HK-2 (cell line): ENCODE measurements around the gene ASXL1.

Source experiments
- DNase-seq: peaks from one replicate; pipeline ENCODE4 v3.0.0-alpha.2; 2018; ENCODE audit not compliant: unreplicated experiment

ASXL1 gene

DNA sequence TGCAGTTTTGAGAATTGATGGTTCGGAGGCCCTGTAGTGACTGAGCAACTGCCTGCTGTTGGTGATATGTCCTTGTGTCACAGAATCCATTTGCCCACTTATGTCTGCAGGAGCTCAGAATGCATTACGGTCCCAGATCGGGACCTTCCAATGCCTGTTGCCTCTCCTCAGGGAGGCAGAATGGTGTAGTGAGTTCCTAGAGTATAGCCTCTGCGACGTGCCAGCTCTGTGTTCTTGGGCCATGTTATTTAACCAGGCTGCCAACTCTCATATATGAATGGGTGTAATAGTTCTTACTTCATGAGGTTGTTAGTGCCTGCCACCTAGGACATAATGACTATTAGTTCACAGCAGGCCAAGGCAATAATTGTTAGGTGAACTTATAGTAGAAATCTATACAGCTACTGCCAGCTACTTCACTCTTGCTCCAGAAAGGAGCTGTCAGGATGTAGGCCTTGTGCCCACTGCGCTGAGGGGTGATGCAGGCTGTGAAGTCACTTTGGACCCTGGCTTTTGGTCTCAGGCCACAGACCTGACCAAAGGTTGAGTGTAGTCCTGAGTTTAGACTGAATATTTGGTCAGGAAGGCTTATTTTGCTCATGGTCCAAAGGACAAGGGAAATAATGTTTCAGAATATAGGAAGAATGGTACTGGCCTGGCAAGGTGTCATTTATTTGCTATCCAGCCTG is 82.1 kb downstream of the ASXL1 start:
- no peak for DNase-seq

DNA sequence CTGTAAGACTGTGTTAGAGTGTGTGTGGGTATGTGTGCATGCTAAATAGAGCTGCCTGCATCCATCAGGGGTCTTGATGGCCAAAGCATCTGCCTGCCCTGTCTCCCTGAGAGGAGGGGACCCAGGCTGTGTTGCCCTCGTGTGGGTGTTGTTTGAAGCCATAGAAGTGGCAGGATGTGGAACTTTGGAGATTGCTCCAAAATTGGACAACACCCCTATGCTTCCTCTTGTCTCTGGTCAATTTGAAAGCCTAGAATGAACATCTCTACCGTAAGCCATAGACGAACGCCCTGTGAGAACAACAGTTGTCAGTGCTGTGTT is 82.6 kb downstream of the ASXL1 start:
- no peak for DNase-seq

DNA sequence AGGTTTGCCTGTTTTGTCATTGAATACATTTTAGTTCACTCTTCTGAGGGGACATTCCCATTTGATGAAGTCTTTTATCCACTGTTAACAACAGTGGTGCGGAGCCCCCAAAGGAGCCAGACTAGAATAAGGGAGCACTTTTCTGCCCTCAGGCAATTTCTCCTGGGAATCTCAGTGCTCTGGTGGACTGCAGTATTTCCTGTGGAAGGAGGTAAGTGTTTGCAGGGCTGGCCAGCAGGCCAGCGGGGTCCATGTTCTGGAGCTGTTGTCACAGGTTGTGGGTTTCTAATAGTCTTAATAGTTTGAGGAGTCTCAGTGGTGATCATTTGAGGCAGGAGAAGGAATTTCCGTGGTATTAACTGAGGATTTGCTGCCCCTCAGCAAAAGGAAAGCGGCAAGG is 83.5 kb downstream of the ASXL1 start:
- DNase-seq = no peak

DNA sequence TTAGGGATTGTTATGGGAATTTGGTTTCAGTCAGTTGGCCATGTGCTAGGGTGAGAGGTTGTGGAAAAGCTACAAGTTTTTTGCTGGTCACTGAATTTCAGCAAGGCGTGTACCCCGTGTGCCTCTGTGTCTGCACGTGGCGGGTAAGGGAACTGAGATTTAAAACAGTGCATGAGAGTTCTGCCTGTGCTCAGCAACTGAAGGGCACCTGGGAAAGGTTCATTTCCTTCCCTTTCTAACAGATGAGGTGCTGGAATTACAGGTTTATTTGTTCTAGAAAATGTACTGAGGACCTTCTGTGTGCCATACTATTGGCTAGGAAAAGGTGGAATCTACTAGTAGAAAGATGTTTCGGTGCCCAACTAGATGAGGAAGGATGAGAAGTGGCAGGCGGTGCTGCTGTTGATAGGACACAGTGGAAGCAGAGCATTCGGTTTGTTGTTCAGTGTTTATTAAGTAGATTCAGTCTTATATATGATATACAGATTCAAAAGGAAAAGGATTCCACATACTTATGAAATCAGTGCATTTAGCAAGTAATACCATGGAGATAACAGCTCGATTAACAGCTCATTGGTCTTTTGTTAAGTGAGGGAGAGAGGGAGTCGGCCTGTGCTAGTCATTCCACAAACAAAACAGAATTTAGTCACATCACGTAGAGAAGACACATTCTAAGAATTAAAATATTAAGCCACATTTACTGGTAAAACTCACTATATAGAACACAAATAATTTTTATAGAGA is 84.7 kb downstream of the ASXL1 start:
- no peak for DNase-seq

DNA sequence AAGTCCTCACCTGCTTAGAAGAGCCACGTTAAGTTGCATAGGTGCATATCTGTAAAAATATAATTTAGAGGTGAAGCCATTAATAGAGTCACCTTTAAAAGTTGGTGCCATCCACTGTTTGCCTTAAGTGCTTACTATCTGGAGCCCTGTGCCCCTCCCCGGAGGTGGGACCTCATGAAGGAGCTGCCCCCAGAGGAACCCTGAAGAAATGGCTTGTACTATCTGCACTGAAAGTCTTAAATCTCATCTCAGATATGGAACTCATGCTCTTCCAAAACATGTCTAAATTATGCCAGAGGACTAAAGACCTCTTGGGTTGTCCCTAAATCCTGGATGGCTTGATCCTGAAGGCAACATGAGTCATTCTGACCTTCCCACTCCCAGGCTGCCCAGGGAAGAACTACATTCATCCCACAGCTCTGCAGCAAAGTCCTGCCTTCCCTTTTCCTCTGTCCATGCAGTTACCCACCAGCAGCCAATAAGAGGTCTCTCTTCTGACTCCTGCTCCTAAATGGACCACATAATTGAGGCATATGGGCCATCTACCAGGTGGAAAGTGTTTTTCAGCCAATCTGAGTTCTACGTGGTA is 85.3 kb downstream of the ASXL1 start:
- DNase-seq = no peak

DNA sequence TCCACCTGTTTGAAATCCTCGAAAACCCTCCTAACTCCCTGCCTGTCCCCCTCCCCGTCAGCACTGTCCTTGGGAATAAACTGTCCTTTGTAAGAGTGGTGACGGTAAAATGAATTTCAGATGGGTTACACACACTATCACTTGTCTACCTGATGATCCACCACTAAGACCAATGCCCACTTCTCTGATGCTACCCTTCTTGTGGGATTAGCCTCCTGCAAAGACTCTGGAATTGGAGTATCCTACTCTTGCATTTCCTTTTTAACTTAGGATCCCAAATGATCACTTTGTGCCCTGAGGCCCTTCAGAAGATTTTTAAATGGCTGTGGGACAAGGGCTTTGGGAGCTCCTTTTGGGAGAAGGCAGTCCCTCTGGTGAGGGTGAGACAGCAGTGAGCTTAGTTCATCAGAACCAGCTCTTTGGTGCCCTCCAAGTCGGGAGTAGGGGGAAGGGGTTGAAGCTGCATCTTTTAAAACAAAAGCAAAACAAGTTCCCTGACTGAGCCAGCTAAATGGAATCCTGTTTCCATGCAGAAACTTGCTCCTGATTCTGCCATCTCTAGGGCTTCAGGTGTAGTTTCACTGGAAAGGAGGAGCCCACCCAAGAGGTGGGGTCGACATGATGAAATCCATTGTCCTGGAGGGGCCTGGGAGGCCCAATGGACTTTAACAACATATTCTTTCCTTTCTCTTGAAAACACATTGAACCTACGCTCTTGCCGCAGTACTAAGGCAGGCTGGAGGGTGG is 86.5 kb downstream of the ASXL1 start:
- DNase-seq = no peak

DNA sequence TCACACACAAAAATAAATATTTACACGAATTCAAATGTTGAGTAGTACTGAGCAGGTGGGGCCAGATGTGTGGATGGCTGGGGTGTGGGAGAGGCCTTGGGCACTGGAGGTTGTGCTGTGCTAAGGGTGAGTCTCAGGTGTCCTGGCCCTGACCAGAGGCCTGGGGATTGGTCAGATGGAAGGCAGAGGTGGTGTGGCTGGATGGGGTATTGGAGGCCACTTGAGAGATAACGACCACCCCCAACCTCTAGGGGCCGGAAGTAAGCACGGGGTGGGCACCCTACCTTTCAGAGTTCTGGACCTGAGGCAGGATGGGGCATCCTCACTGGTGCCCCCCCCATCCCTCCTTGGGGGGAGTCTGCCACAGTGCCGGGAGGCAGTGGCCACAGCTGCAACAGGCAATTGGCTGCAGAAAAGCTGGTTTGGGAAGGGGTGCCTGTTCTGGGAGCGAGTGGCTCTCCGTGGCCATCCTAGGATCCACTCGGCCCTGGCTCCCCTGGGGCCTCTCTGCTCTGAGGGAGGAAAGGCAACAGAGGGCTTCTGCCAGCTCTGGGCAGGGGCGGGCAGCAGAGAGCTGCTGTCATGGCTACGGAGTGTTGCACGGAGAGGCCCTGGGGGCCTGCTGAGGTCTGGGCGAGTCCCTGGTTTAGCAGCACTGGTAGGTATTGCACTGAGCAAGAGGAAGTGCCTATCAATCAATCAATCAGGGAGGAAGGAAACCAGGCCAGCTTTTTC is 87.6 kb downstream of the ASXL1 start:
- DNase-seq = no peak

DNA sequence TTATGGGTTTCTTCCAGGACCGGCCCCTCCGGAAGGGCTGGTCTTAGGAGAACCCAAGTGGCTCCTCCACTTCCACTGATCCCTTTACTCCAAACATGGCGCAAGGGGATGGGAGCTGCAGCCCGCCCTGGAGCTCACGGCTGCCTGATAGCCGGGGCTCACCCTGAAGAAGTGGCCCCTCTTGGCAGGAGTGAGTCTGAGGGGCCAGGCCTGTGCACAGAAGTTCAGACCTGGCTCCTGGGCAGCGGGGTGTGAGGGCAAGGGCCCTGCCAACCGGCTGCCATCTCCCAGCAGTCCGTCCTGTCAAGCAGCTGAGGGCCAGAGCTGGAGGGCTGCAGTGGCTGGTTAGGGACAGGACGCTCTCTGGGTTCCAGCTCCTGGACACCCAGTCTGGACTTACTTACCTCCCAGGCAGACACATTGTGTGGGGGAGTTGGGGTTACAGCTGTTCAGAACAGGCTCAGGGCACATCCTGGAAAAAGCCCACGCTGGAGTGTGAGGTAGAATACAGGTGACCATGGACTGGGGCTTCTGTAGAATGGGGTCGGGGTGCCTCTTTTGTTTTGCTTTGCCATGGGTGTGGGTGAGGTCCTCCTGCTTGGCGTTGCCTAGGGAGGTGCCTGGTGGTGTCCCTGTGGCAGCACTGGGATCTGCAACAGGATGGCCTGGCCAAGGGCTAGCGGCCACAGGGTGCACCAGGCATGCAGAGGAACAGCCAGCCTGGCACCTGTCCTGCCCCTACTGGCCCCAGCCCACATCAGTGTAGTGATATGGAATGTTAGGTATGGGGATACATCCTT is 88.4 kb downstream of the ASXL1 start:
- no peak for DNase-seq

DNA sequence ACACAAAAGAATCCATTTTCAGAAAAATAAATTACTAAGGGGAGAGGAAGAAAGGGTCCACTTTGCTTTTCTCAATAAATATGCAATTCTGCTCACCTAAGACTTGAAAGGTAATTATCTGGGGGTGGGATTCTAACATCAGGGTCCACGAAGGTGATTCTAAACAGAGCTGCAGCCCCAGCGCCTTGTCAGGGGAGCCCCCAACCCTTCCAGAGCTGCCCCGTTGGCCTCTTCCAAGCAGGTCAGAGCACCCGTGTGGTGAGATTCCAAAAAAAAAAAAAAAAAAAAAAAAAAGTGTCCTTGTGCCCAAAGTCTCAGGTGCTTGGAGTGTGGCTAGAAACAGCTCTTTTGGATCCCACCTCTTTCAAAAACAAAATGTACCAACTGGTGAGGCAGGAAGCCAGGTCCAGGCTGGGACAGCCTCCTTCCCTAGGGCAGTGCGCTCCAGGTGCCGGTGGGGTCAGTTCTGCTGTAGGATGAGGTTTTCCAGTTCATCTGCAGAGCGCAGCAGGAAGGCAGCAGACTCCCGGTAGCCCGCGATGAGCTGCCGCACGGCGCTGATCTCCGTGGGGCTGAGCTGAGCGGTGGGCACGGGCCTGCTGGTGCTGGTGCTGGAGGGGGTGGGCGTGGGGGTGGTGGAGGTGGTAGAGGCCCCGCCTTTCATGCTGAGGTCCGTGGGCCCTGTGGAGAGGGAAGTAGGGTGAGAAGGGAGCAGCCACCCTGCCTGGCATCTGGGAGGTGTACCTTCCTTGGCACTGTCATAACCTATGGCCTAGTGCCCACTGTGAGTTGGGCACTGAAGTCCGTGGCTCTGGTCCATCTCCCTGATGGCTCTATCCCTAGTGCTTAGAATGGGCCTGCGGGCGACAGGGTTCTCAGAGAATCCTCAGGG is 89.3 kb downstream of the ASXL1 start:
- no peak for DNase-seq

DNA sequence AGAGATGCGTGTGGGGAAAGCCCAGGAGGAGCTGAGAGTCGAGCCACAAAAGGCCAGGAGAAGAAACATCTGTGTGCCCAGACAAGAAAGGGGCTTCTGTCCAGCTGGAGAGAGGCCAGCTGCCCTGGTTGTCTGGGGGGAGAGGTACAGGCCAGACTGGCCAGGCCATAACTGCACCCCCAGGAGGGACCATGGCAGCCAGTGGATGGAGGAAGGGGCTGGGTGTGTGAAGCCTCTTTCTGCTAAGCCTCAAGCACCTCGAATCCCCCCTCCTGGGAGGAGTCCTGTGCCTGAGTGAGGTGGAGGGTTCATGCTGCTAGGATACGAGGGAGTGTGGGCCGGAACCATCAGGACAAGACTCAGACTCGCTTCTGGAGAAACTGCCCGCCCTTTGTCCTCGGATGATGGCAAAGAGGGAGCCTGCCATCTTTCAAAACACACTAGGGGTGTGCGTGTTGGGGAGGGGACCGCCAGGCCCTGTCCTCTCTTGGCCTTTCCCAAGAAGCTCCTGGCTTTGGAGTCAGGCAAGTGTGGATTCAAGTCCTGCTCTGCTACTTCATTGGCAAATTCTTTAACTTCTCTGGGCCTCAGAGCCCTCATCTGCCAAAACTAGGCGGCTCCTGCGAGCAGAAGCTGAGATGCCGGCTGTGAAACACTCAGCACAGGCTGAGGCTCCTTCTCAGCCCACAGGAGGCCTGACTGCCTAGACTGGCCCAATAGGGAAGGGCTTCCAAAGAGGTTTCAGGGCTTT is 90.3 kb downstream of the ASXL1 start:
- no peak for DNase-seq

DNA sequence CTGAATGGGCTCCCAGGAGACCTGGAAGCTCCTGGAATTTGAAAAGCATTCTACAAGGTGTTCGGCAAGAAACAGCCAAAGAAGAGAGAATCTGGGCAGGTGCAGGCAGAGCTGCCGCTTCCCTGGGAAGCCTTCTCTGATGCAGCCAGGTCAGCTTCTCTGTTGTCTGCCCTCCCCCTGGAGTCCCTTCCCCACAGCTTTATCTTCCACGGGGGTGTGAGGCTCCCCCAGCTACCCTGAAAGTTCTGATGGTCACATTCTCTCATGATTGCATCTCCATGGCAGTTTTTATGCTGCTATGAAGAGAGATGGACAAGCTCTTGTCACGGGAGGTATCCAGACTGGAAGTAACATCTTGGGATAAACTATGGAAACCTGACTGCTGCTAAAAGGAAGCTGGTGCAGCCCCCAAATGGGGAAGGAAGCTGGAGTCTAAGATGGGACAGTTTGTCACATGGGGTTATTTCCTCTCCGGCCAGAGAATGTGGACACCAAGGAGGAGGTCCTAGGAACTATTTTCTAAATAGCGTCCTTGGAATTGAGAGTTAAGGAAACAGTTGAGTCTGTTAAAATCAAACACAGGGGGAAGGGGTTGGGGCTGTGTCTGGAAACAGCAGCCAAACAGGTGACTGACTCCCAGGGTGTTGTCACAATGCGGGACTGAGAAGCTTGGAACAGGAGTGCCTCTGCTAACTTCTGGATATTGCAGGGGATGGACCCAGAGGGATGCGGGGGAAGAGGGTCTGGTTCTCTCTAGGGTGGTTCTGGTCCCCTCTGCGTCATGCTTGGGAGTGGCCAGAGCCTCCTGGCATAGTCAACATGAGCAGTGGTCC is 91.1 kb downstream of the ASXL1 start:
- DNase-seq = no peak

DNA sequence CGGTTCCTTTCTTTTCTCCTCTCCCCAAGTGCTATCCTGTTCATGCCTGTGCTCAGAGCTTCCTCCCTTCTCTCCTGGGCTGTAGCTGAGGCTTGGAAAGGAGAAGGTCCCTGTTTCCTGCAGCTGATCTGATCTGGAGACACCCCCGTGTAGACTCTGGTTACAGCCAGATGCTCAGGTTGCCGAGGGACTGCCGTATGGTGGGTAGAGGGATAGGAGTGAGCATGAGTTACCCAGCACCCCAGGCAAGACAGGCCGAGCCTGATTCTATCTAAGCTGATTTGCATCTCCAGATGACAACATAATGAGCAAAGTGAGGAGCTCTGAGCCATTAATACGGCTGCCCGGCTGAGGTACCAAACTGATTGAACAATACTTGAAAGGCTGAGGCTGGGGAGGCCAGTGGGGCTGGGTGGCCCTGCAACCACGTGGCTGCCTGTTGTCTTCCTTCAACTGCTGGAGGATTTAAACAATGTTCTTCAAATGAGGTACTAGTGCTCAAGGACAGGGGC is 91.8 kb downstream of the ASXL1 start:
- no peak for DNase-seq

DNA sequence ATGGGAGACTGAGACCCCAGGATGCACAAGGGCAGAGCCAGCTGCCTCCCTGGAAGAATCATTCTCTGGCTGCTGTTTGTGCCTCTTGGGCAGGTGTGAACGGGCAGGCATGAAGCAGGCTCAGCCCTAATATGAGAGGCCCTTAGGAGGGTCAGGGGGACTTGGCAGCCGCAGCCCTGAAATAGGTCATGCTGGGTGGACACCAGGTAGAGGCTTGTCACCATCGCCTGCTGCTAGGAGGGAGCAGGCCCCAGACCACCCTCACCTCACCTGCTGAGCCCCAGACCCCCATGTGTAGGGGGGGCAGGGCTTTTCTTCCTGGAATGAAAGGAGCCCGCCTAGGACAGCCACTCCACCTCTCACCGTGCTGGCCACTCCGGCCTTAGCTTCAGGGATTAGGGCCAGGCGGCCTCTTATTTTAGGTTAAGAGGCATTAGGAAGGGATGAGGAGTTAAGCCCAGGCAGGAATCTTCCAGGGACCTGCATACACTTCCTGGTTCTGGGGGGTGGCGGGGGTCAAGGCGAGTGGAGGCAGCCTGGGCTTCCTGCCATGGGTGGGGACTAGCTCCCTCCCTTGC is 92.4 kb downstream of the ASXL1 start:
- no peak for DNase-seq

DNA sequence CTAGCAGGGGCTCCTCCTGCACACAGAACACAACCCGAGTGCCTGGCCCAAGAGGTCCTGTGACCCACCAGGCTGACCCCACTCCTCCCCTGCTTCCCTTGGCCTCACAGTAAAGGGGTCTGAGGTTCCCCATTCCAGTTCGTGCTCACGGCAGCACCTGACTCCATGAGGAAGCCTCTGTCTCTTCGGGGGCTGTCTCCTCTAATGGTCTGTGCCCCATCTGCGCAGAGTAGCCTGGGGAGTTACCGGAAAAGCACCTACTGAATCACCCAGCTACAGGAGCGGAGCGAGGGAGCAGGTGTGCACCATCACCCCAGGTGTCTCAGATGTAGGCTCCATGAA is 93.2 kb downstream of the ASXL1 start:
- DNase-seq = no peak

DNA sequence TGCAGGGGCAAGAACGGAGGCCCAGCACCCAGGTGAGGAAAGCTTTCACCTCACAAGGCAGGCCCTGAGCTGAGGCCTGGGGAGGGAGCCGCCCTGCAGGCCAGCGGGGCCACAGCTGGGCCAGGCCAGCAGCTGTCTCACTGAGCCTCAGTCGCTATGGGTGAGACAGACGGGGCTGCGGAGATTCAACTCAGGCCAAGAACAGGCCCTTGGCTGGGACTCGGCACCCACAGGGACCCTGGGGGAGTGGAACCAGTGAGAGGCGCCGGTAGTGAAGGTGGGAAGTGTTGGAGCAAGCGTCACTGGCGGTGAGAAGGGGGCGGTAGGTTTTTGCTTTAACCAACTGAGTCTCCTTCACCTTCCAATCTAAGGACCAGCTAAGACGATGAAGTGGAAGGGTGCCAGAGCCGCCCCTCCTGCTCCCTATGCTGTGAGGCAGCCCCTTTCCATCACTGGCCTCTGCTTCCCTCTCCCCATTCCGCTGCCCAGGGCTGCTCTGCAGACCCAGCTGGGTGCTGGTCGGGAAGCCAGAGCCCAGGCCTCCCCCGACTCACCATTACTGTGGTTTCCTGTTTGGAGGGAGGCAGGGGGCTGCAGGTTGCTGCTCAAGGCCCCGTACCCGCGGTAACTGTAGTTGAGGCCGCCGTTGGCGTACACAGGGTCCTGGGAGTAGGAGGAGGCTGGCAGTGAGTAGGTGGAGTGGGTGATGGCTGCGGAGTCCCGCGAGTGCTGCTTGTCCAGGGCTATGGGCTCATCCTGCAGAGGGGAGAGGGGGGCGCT is 93.7 kb downstream of the ASXL1 start:
- DNase-seq = no peak

DNA sequence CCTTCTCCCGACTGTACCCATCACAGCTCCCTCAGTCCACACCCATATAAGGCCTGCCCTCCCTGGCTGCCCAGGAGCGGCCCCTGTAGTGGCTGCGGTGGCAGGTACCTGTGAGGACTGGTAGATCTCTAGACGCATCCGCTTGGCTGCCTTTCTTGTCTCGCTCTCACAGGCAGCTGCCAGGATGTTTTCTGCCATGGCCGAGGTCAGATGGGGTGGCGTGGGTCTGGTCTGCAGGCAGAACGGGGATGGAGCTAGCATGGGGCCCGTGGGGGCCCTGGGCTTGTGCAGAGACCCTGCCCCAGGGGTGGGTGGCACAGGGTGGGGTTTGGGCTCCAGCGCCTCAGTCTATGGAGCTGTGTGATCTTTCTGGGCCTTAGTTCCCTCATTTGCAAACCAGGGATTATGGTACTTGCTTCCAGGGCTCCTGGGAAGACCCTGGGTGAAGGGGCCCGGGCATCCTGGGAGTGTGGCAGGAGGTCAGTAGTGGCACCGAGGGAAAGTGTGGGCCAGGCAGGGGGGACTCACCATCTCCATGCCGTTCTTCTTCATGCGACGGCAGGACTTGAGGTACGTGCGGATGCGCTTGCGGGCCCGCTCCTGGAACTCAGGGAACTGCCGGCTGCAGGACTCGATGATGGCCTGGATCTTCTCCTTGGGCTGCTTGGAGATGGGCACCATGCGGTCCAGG is 94.8 kb downstream of the ASXL1 start:
- DNase-seq = no peak
